ENCODE results near the gene CMC1.

CMC1 gene

GRCh38 chr3:28300345-28300962 is 59.0 kb downstream of the CMC1 start:
- no peak for DNase-seq (ENCODE audit: low read depth, low spot score)

- no peak for DNase-seq (ENCODE audit: low read depth, low spot score)
Observed at GRCh38 chr3:28301688-28302087, 60.3 kb downstream of the CMC1 start.

- DNase-seq (ENCODE audit: low read depth, low spot score), result no peak
Observed at GRCh38 chr3:28308196-28308595, 66.8 kb downstream of the CMC1 start.

GRCh38 chr3:28315711-28316110 is 74.3 kb downstream of the CMC1 start:
- no peak for DNase-seq (ENCODE audit: low read depth, low spot score)

GRCh38 chr3:28316226-28316625 is 74.8 kb downstream of the CMC1 start:
- no peak for DNase-seq (ENCODE audit: low read depth, low spot score)

GRCh38 chr3:28317438-28318022 is 76.1 kb downstream of the CMC1 start:
- DNase-seq (ENCODE audit: low read depth, low spot score), result peak; percentile 47

- no peak for DNase-seq (ENCODE audit: low read depth, low spot score)
Observed at GRCh38 chr3:28320981-28321380, 79.6 kb downstream of the CMC1 start.

GRCh38 chr3:28322464-28322863 is 81.0 kb downstream of the CMC1 start:
- peak; percentile 73 for DNase-seq (ENCODE audit: low read depth, low spot score)

- DNase-seq (ENCODE audit: low read depth, low spot score), result peak; percentile 52
Observed at GRCh38 chr3:28326458-28326926, 85.1 kb downstream of the CMC1 start.

- DNase-seq (ENCODE audit: low read depth, low spot score), result peak; percentile 46
Observed at GRCh38 chr3:28328188-28329151, 87.1 kb downstream of the CMC1 start.

GRCh38 chr3:28334552-28334951 is 93.1 kb downstream of the CMC1 start:
- DNase-seq (ENCODE audit: low read depth, low spot score), result no peak

GRCh38 chr3:28335246-28335645 is 93.8 kb downstream of the CMC1 start:
- DNase-seq (ENCODE audit: low read depth, low spot score), result no peak

GRCh38 chr3:28337230-28337629 is 95.8 kb downstream of the CMC1 start:
- DNase-seq (ENCODE audit: low read depth, low spot score), result no peak

GRCh38 chr3:28343144-28343543 is 101.7 kb downstream of the CMC1 start:
- DNase-seq (ENCODE audit: low read depth, low spot score), result no peak

GRCh38 chr3:28345690-28346089 is 104.3 kb downstream of the CMC1 start:
- DNase-seq (ENCODE audit: low read depth, low spot score), result no peak

GRCh38 chr3:28347374-28348264 is 106.2 kb downstream of the CMC1 start:
- no peak for DNase-seq (ENCODE audit: low read depth, low spot score)

GRCh38 chr3:28348265-28348628 is 106.8 kb downstream of the CMC1 start:
- no peak for DNase-seq (ENCODE audit: low read depth, low spot score)

GRCh38 chr3:28348629-28349468 is 107.4 kb downstream of the CMC1 start, which contains the start of the genes AZI2 and ZCWPW2:
AZI2 (minus strand) TSS chr3:28348824; CDS start chr3:28340617, 8,207 bp downstream.
ZCWPW2 (plus strand) TSS chr3:28348721; CDS start chr3:28413069, 64,348 bp downstream.
- DNase-seq (ENCODE audit: low read depth, low spot score), result peak; percentile 99

GRCh38 chr3:28349469-28350000 is 108.1 kb downstream of the CMC1 start:
- DNase-seq (ENCODE audit: low read depth, low spot score), result no peak
